IPS-NIHi7 (cell line): ENCODE measurements around the gene RBMS1.

Source experiments
- DNase-seq: peaks from one replicate; pipeline ENCODE4 v3.0.0; 2012; ENCODE audit warnings: mixed read lengths; ENCODE audit errors: extremely low spot score

The RBMS1 gene

GRCh38 chr2:160493227-160494028 is at the start of gene RBMS1:
TSS of gene RBMS1 (minus strand) at chr2:160493807. CDS start at chr2:160493363, 444 bp downstream.
- DNase-seq, result peak; percentile 82

GRCh38 chr2:160541745-160542144 is 48.1 kb upstream of the RBMS1 start:
- no peak for DNase-seq

- no peak for DNase-seq
Measured at GRCh38 chr2:160538559-160539355, 45.1 kb upstream of the RBMS1 start.

- no peak for DNase-seq
Measured at GRCh38 chr2:160538115-160538514, 44.5 kb upstream of the RBMS1 start.

- DNase-seq, result no peak
Measured at GRCh38 chr2:160534996-160535395, 41.4 kb upstream of the RBMS1 start.

GRCh38 chr2:160534249-160534648 is 40.6 kb upstream of the RBMS1 start:
- no peak for DNase-seq

GRCh38 chr2:160533482-160533881 is 39.9 kb upstream of the RBMS1 start:
- DNase-seq, result no peak

GRCh38 chr2:160532388-160532787 is 38.8 kb upstream of the RBMS1 start:
- no peak for DNase-seq

GRCh38 chr2:160522951-160523710 is 29.5 kb upstream of the RBMS1 start:
- no peak for DNase-seq

GRCh38 chr2:160517731-160518130 is 24.1 kb upstream of the RBMS1 start:
- DNase-seq, result no peak

GRCh38 chr2:160516547-160517365 is 23.1 kb upstream of the RBMS1 start:
- no peak for DNase-seq

GRCh38 chr2:160515120-160515519 is 21.5 kb upstream of the RBMS1 start:
- DNase-seq, result no peak

- no peak for DNase-seq
Measured at GRCh38 chr2:160513120-160513519, 19.5 kb upstream of the RBMS1 start.

GRCh38 chr2:160512491-160512890 is 18.9 kb upstream of the RBMS1 start:
- no peak for DNase-seq

GRCh38 chr2:160510617-160511016 is 17.0 kb upstream of the RBMS1 start:
- no peak for DNase-seq

- no peak for DNase-seq
Measured at GRCh38 chr2:160509016-160509415, 15.4 kb upstream of the RBMS1 start.

GRCh38 chr2:160507464-160507863 is 13.9 kb upstream of the RBMS1 start:
- DNase-seq, result no peak

- no peak for DNase-seq
Measured at GRCh38 chr2:160507046-160507407, 13.4 kb upstream of the RBMS1 start.

GRCh38 chr2:160506371-160507045 is 12.9 kb upstream of the RBMS1 start:
- no peak for DNase-seq

- no peak for DNase-seq
Measured at GRCh38 chr2:160505256-160505655, 11.6 kb upstream of the RBMS1 start.

GRCh38 chr2:160502478-160502877 is 8.9 kb upstream of the RBMS1 start:
- DNase-seq, result no peak
